H1 (cell line): ENCODE measurements around the gene C5orf46. TPM values are rescaled to one million over a fixed set of nuclear protein-coding genes. Genes with fewer than 3 reads are reported as not detected.
A peak's percentile ranks its signal among the peaks of the same experiment; 100 is the strongest.

Source experiments
- CTCF ChIA-PET: fragments of 300-600 bp; sonication (Branson Sonifier 250); formaldehyde crosslinking; loops from one replicate; lab custom pipeline; 2021; ENCODE audit not compliant: partially characterized antibody; lab: Charles Lee
- POLR2A ChIA-PET: fragments of 300-600 bp; sonication (Branson Sonifier 250); formaldehyde crosslinking; loops from one replicate; lab custom pipeline; 2021; ENCODE audit warnings: inconsistent platforms; ENCODE audit not compliant: partially characterized antibody; lab: Charles Lee
- DNase-seq, 2 experiments: peaks; one replicate each; pipeline versions ENCODE4 v3.0.0 to v3.0.0-alpha.2; 2010 to 2022; ENCODE audit warnings: low spot score in 2 of 2, low read depth in 1 of 2, mixed read lengths in 1 of 2
- FAIRE-seq: peaks from 2 replicates; lab custom pipeline; 2011; peaks lifted over from hg19 to GRCh38; lab: Jason Lieb, UNC
- H2AFZ ChIP-seq: 2 replicates; pipeline ENCODE4 v1.8.1; 2012; ENCODE audit warnings: low read length, inconsistent platforms
- H2AK5ac ChIP-seq: 2 replicates; pipeline ENCODE4 v1.6.1; 2013; ENCODE audit warnings: low read depth, low read length
- H2BK120ac ChIP-seq: replicated peaks from 2 replicates; pipeline ENCODE3; 2013; ENCODE audit warnings: low read depth, low read length, inconsistent platforms
- H2BK12ac ChIP-seq: 2 replicates; pipeline ENCODE4 v1.6.1; 2013; ENCODE audit warnings: low read depth, low read length
- H2BK15ac ChIP-seq: 2 replicates; pipeline ENCODE4 v1.6.1; 2013; ENCODE audit warnings: low read length
- H2BK20ac ChIP-seq: 2 replicates; pipeline ENCODE4 v1.6.1; 2013; ENCODE audit warnings: low read length
- H2BK5ac ChIP-seq: 2 replicates; pipeline ENCODE4 v1.6.1; 2013; ENCODE audit warnings: low read depth, low read length
- H3K14ac ChIP-seq: 2 replicates; pipeline ENCODE4 v1.6.1; 2013; ENCODE audit warnings: inconsistent platforms; ENCODE audit not compliant: insufficient read length
- H3K18ac ChIP-seq: 2 replicates; pipeline ENCODE4 v1.6.1; 2013; ENCODE audit warnings: low read length; ENCODE audit errors: extremely low read depth
- H3K23ac ChIP-seq: 2 replicates; pipeline ENCODE4 v1.6.1; 2013; ENCODE audit warnings: inconsistent platforms; ENCODE audit not compliant: insufficient read length
- H3K23me2 ChIP-seq: 2 replicates; pipeline ENCODE4 v1.6.1; 2013; ENCODE audit warnings: low read depth, low read length
- H3K27ac ChIP-seq: 2 replicates; pipeline ENCODE4 v1.6.1; 2011; ENCODE audit warnings: low read depth, low read length, inconsistent platforms
- H3K27me3 ChIP-seq, 4 experiments: replicated peaks in 1 of 4; 1 replicate in 1 of 4; 2 replicates in 3 of 4; pipeline versions ENCODE4 v1.6.1 to v1.8.1; 2011 to 2013; ENCODE audit warnings: low read length in 3 of 4, mild to moderate bottlenecking in 3 of 4, inconsistent platforms in 2 of 4, mixed read lengths in 2 of 4, moderate library complexity in 1 of 4; ENCODE audit not compliant: control insufficient read depth in 3 of 4, insufficient read depth in 3 of 4; ENCODE audit errors: extremely low read depth in 1 of 4
- H3K36me3 ChIP-seq, 4 experiments: 2 replicates each; pipeline versions ENCODE4 v1.6.1 to v1.8.1; 2011 to 2013; ENCODE audit warnings: mild to moderate bottlenecking in 4 of 4, low read length in 3 of 4, moderate library complexity in 2 of 4, control low read depth in 1 of 4, inconsistent platforms in 1 of 4; ENCODE audit not compliant: insufficient read depth in 4 of 4, control insufficient read depth in 2 of 4
- H3K4ac ChIP-seq: replicated peaks from 2 replicates; pipeline ENCODE3; 2013; ENCODE audit warnings: low read length, low read depth, mixed read lengths, inconsistent platforms; ENCODE audit not compliant: insufficient read length
- H3K4me1 ChIP-seq, 4 experiments: replicated peaks in 1 of 4; 1 replicate in 1 of 4; 2 replicates in 3 of 4; pipeline versions ENCODE4 v1.6.1 to v1.8.1; 2011 to 2013; ENCODE audit warnings: low read length in 3 of 4, inconsistent platforms in 2 of 4, mixed read lengths in 1 of 4; ENCODE audit not compliant: insufficient read depth in 4 of 4, control insufficient read depth in 3 of 4
- H3K4me2 ChIP-seq, 2 experiments: 2 replicates each; pipeline versions ENCODE4 v1.6.1 to v1.8.1; 2011 to 2013; ENCODE audit warnings: low read depth in 2 of 2, low read length in 2 of 2, control low read depth in 1 of 2, inconsistent platforms in 1 of 2, mild to moderate bottlenecking in 1 of 2; ENCODE audit not compliant: insufficient read depth in 1 of 2
- H3K4me3 ChIP-seq, 4 experiments: fragments of 200-600, 300-600 bp in 1 of 4; sonication (generic), shearing (Covaris generic), sonication (Bioruptor Twin) in 1 of 4; 2 replicates each; pipeline versions ENCODE4 v1.5.1 to v1.8.1; 2011 to 2016; ENCODE audit warnings: low read length in 4 of 4, low read depth in 3 of 4, control low read depth in 2 of 4, inconsistent platforms in 2 of 4, mild to moderate bottlenecking in 2 of 4, mixed read lengths in 1 of 4, moderate library complexity in 1 of 4; ENCODE audit not compliant: insufficient read depth in 2 of 4; ENCODE audit errors: extremely low read depth in 1 of 4
- H3K56ac ChIP-seq: replicated peaks from 2 replicates; pipeline ENCODE3; 2013; ENCODE audit warnings: low read depth, mild to moderate bottlenecking, mixed read lengths, low read length, inconsistent platforms; ENCODE audit not compliant: insufficient read length
- H3K79me1 ChIP-seq: 2 replicates; pipeline ENCODE4 v1.6.1; 2013; ENCODE audit warnings: low read depth, low read length, control low read depth
- H3K79me2 ChIP-seq, 2 experiments: 2 replicates each; pipeline versions ENCODE4 v1.6.1 to v1.8.1; 2012 to 2013; ENCODE audit warnings: low read length in 2 of 2, mild to moderate bottlenecking in 2 of 2, inconsistent platforms in 1 of 2; ENCODE audit not compliant: insufficient read depth in 2 of 2, control insufficient read depth in 1 of 2
- H3K9ac ChIP-seq, 4 experiments: replicated peaks in 1 of 4; 1 replicate in 1 of 4; 2 replicates in 3 of 4; pipeline versions ENCODE4 v1.6.1 to v1.8.1; 2011 to 2013; ENCODE audit warnings: low read depth in 3 of 4, low read length in 3 of 4, control low read depth in 2 of 4, mild to moderate bottlenecking in 2 of 4, moderate library complexity in 2 of 4, inconsistent platforms in 1 of 4; ENCODE audit errors: extremely low read depth in 1 of 4
- H3K9me3 ChIP-seq, 2 experiments: 2 replicates each; pipeline versions ENCODE4 v1.6.1 to v1.8.1; 2012 to 2013; ENCODE audit warnings: mild to moderate bottlenecking in 2 of 2, moderate library complexity in 2 of 2, control low read depth in 1 of 2, inconsistent platforms in 1 of 2, low read depth in 1 of 2, low read length in 1 of 2, mixed read lengths in 1 of 2; ENCODE audit not compliant: insufficient read depth in 2 of 2
- H4K20me1 ChIP-seq, 2 experiments: replicated peaks in 1 of 2; 2 replicates each; pipeline versions ENCODE3 to v1.8.1; 2011 to 2013; ENCODE audit warnings: inconsistent platforms in 2 of 2, low read length in 2 of 2, mild to moderate bottlenecking in 1 of 2; ENCODE audit not compliant: insufficient read depth in 2 of 2, control insufficient read depth in 1 of 2
- H4K5ac ChIP-seq: 2 replicates; pipeline ENCODE4 v1.6.1; 2013; ENCODE audit warnings: low read length, low read depth, mixed read lengths, inconsistent platforms; ENCODE audit not compliant: insufficient read length
- H4K8ac ChIP-seq: 2 replicates; pipeline ENCODE4 v1.8.0; 2013; ENCODE audit warnings: mild to moderate bottlenecking, moderate library complexity, low read length, inconsistent platforms; ENCODE audit not compliant: insufficient read depth; ENCODE audit errors: extremely low read depth
- H4K91ac ChIP-seq: replicated peaks from 2 replicates; pipeline ENCODE3; 2013; ENCODE audit warnings: low read length, mixed read lengths, inconsistent platforms; ENCODE audit not compliant: insufficient read length
- HDAC6 ChIP-seq: IDR thresholded peaks from one replicate; pipeline ENCODE4 v1.7.1; 2012; ENCODE audit warnings: low read depth, mild to moderate bottlenecking, inconsistent platforms, low read length, moderate library complexity
- SAP30 ChIP-seq: fragments of 300-600 bp; sonication (generic); IDR thresholded peaks from 2 replicates; pipeline ENCODE4 v1.7.1; 2012; ENCODE audit warnings: low read length, moderate library complexity, mild to moderate bottlenecking, inconsistent platforms; ENCODE audit not compliant: insufficient read depth, insufficient replicate concordance
- WGBS, 2 experiments: shearing (Covaris generic) in 1 of 2; methylation state at CpG; one replicate each; pipeline versions ENCODE4 v1.1.6 to v1.1.7; 2013 to 2015; ENCODE audit warnings: low lambda C conversion rate in 2 of 2, mixed read lengths in 2 of 2, inconsistent platforms in 1 of 2, low coverage in 1 of 2, missing lambda C conversion rate in 1 of 2; ENCODE audit not compliant: insufficient replicate concordance in 2 of 2, insufficient coverage in 1 of 2, insufficient read length in 1 of 2; ENCODE audit errors: extremely low coverage in 1 of 2, missing lambda C conversion rate in 1 of 2; 5-methylcytosine and 5-hydroxymethylcytosine counted together
- long read RNA-seq, 2 experiments: library from RNA in 1 of 2; library from capped mRNA in 1 of 2; stranded (forward); transcript quantifications; one replicate each; pipeline ENCODE4 v2.0.0, GENCODE V29; 2021; ENCODE audit warnings: inconsistent platforms in 1 of 2
- polyA minus RNA-seq, 3 experiments: library from RNA; depleted of rRNA, polyadenylated mRNA; stranded (reverse); fragments of >200 nt; gene quantifications; 1 replicate in 2 of 3; 2 replicates in 1 of 3; pipeline ENCODE4 v1.2.3, GENCODE V29; 2011
- polyA plus RNA-seq, 7 experiments: library from polyadenylated mRNA; depleted of rRNA in 3 of 7; stranded (reverse) in 5 of 7; unstranded in 2 of 7; fragments of >200 nt in 5 of 7; fragments of 200-250 nt in 2 of 7; gene quantifications; 1 replicate in 5 of 7; 2 replicates in 1 of 7; 4 replicates in 1 of 7; pipeline versions ENCODE4 v1.2.1 to v1.2.3, GENCODE V29; 2011 to 2013; ENCODE audit warnings: missing spikeins in 2 of 7, mixed read lengths in 2 of 7
- total RNA-seq: library from RNA; stranded (reverse); fragmentation: NEBNext Ultra II Directional; extraction: Animal tissue kit (Norgen Biotek cat#: 25700); gene quantifications from 2 replicates; pipeline ENCODE4 v1.2.1, GENCODE V29; 2021

C5orf46 gene
- not detected in 2 replicates for total RNA-seq
- not detected in 2 replicates for polyA plus RNA-seq (2011; rRNA removed)
- polyA plus RNA-seq (2011; cell fraction: cytosol; rRNA removed), result not detected
- polyA plus RNA-seq (2011; cell fraction: nucleus; rRNA removed), result not detected
- polyA plus RNA-seq (2012, experiment 1 of 2), result 0.60 to 2.5 TPM (median 0.88 TPM) in 4 replicates
- not detected for polyA plus RNA-seq (2012, experiment 2 of 2)
- not detected for polyA plus RNA-seq (2013, experiment 1 of 2)
- not detected for polyA plus RNA-seq (2013, experiment 2 of 2)
- not detected in 2 replicates for polyA minus RNA-seq (2011; rRNA and poly(A)+ RNA removed)
- polyA minus RNA-seq (2011; cell fraction: cytosol; rRNA and poly(A)+ RNA removed), result not detected
- not detected for polyA minus RNA-seq (2011; cell fraction: nucleus; rRNA and poly(A)+ RNA removed)
- long read RNA-seq, experiment 1, result 0 reads
- long read RNA-seq, experiment 2, result 0 reads

DNA sequence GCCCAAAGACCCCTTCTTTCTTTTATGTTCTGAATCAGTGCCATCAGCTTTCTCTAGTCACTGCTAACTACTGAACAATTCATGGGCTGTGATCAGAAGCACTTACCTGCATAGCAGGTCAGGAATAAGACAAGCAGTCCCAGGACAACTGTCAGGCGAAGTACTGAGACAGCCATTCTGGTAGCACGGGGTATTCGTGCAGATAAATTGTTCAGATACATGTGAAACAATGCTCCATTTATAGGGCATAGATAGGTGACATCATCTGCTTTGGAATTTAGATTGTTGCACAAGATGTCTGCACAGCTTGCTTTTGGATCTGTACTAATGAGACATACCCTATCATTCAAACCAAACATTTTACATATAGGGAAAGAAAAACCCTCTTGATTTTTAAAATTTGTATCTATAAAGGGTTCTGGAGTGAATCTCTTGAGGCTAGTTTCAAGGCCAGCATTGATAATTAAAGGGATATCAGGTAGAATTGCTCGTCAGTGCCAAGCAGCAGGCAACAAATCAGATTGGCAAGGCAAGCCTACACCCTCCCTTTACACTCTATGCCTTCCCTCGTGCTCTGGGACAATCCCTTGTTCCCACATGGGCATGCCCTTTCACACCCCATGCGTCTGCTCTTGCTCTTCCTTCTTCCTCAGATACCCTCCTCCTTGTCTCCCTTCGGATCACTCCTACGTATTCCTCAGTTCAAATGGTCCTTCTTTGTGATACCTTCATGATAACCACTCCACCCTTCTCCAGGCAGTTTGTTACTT lies at the start of gene C5orf46:
C5orf46 (minus strand) TSS at position 213 of the 770 bp plus-strand sequence; CDS start at position 176, 37 bp downstream.
- H3K79me1 ChIP-seq, result no peaks in the 10 kb centered on the region
- H3K4me2 ChIP-seq, result no peak within 1 kb of the TSS
- no peak within 1 kb of the TSS for H2BK12ac ChIP-seq
- no peak within 1 kb of the TSS for H4K91ac ChIP-seq
- H2BK20ac ChIP-seq, result no peak within 1 kb of the TSS
- no peak within 1 kb of the TSS for H3K23ac ChIP-seq
- H2AK5ac ChIP-seq, result no peak within 1 kb of the TSS
- FAIRE-seq, result no peak
- no peaks in the 10 kb centered on the region for H3K9me3 ChIP-seq
- H3K4me1 ChIP-seq, result no peaks in the 10 kb centered on the region
- no peak within 1 kb of the TSS for H3K56ac ChIP-seq
- H3K9ac ChIP-seq, result no peak within 1 kb of the TSS
- 92% methylated on average over 8 of the region's 8 CpGs; no CpG with 5 or more reads in 1 of the 2 experiments for WGBS, 2 experiments
- H2BK5ac ChIP-seq, result no peak within 1 kb of the TSS
- POLR2A ChIA-PET, result no interaction called here
- H3K27ac ChIP-seq, result no peak within 1 kb of the TSS
- H4K5ac ChIP-seq, result no peak within 1 kb of the TSS
- H3K4me3 ChIP-seq, result no peak within 1 kb of the TSS
- TF ChIP-seq HDAC6 (no peak), SAP30 (no peak)
- TF ChIP-seq, all 59 proteins: peak for 0
- Histone ChIP-seq H3K4ac (no peak within 1 kb of the TSS), H3K14ac (no peak within 1 kb of the TSS), H4K20me1 (no peaks in the 10 kb centered on the region), H3K79me2 (no peaks in the 10 kb centered on the region), H3K36me3 (no peaks in the 10 kb centered on the region), H2BK15ac (no peak within 1 kb of the TSS), H3K23me2 (no peaks in the 10 kb centered on the region), H3K27me3 (no peaks in the 10 kb centered on the region), H4K8ac (no peak within 1 kb of the TSS), H3K18ac (no peak within 1 kb of the TSS), H2BK120ac (no peak within 1 kb of the TSS), H2AFZ (0 out of 2 replicates have a peak within 1 kb of the TSS, but pooled peaks have one; percentile 54)
- DNase-seq, result no peak
- CTCF ChIA-PET, result interaction anchor here (1.0 to 1.4 kb wide), 3 partner anchors 19 to 83 kb away, joined by 3 to 5 read pairs (median 3); no protein-coding TSS in a partner anchor
